ENCODE data around the gene PTTG1IP2. TPM values are rescaled to one million over a fixed set of nuclear protein-coding genes. Genes with fewer than 3 reads are reported as not detected.

PTTG1IP2 gene
- total and polyA plus RNA-seq, 2 experiments from 2014 or later = not detected

- Histone ChIP-seq H3K4me1 (ENCODE audit: insufficient read depth) (peaks cover 25% of the 10 kb centered on the region; the same call in 1 of the 2 replicates), H3F3A (replicated peaks; ENCODE audit: low read depth) (no peaks in the 10 kb centered on the region), H4K20me1 (replicated peaks; ENCODE audit: insufficient read depth) (no peaks in the 10 kb centered on the region), H3K36me3 (ENCODE audit: insufficient read depth) (no peaks in the 10 kb centered on the region), H2AFZ (no peak overlapping the region), H3K4me2 (no peak overlapping the region), H3K4me3 (no peak overlapping the region), H3K9me2 (ENCODE audit: insufficient read depth) (peaks cover 6% of the 10 kb centered on the region; the same call in 1 of the 2 replicates), H3K27ac (ENCODE audit: low read depth) (no peak overlapping the region), H3K79me2 (replicated peaks; ENCODE audit: insufficient read depth) (no peaks in the 10 kb centered on the region), H3K27me3 (ENCODE audit: insufficient read depth) (no peaks in the 10 kb centered on the region)
- ATAC-seq (no peak), DNase-seq (ENCODE audit: low spot score) (no peak)
- Mint-ChIP-seq H3K27me3 (ENCODE audit: insufficient read depth, low read depth, poor library complexity) (peaks cover 1% of the 10 kb centered on the region), H3K9me3 (no peaks in the 10 kb centered on the region), H3K36me3 (ENCODE audit: low read depth) (no peaks in the 10 kb centered on the region), H3K27ac (no peak overlapping the region), H3K4me3 (no peak overlapping the region), H3K4me1 (peaks cover 38% of the 10 kb centered on the region)
- TF ChIP-seq ETS1 (IDR thresholded peaks at IDR 0.05) (no peak), ZNF114 (CRISPR knock-in tag; IDR thresholded peaks at IDR 0.05) (no peak), EZH2phosphoT487 (IDR thresholded peaks at IDR 0.05; ENCODE audit: unreplicated experiment) (no peak), JUNB (IDR thresholded peaks at IDR 0.05; ENCODE audit: unreplicated experiment) (no peak), CREB1 (CRISPR knock-in tag; IDR thresholded peaks at IDR 0.05; ENCODE audit: low read depth) (no peak), NANOG (IDR thresholded peaks at IDR 0.05; ENCODE audit: borderline replicate concordance) (no peak), STAT1 (IDR thresholded peaks at IDR 0.05; ENCODE audit: unreplicated experiment) (no peak), ZNF331 (CRISPR knock-in tag; IDR thresholded peaks at IDR 0.05; ENCODE audit: low read depth) (no peak), CTCF (conservative IDR thresholded peaks at IDR 0.05; ENCODE audit: low read depth in 2 of 2) (no peak), POLR2AphosphoS5 (IDR thresholded peaks at IDR 0.05; ENCODE audit: low read depth) (no peak), REST (IDR thresholded peaks at IDR 0.05; ENCODE audit: unreplicated experiment) (no peak), ZNF462 (CRISPR knock-in tag; IDR thresholded peaks at IDR 0.05) (no peak)
These were observed 67.0 kb downstream of the PTTG1IP2 start for GRCh38 chr7:90536449-90536848.

All from GM23338 (cell line).